Stimulated activated CD4-positive, alpha-beta T cell treated with anti-CD3 and anti-CD28 coated beads, Interleukin-4, amount 100 ng/mL, for 24 hours (primary cell): ENCODE data around the gene GRAP2.
"Not testable (repeated sequence)": the region's sequence is repeated elsewhere in the genome, so short reads cannot be mapped to it uniquely, and the experiment has no call there.

ENCODE experiments used
- DNase-seq: peaks from one replicate; pipeline ENCODE4 v3.0.0-alpha.2; 2020

Gene GRAP2

GRCh38 chr22:39900306-39901227 lies at the start of gene GRAP2:
GRAP2 (plus strand) TSS chr22:39901084; CDS start chr22:39947107, 46,023 bp downstream.
- peak; percentile 72 for DNase-seq

GRCh38 chr22:39851606-39852315 lies 49.1 kb upstream of the GRAP2 start:
- DNase-seq: no peak

DNA sequence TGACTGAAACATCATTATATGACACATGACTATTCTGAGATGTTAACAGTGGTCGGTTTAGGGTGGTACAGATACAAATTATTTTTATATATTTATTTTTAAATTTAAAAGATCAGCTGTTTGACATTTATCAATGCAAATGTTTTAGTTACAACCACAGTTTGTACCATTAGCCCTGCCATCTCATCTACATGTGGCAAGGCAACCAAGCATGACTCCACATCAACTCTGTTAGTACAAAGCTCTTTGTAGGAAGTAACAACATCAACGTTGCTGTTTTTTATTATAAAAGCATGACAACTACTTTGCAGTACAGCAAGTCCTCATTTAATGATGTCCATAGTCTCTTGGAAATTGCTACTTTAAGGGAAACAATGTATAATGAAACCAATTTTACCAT lies 48.1 kb upstream of the GRAP2 start:
- no peak for DNase-seq

- DNase-seq: no peak
These were observed 44.3 kb upstream of the GRAP2 start for GRCh38 chr22:39856588-39856987.

DNA sequence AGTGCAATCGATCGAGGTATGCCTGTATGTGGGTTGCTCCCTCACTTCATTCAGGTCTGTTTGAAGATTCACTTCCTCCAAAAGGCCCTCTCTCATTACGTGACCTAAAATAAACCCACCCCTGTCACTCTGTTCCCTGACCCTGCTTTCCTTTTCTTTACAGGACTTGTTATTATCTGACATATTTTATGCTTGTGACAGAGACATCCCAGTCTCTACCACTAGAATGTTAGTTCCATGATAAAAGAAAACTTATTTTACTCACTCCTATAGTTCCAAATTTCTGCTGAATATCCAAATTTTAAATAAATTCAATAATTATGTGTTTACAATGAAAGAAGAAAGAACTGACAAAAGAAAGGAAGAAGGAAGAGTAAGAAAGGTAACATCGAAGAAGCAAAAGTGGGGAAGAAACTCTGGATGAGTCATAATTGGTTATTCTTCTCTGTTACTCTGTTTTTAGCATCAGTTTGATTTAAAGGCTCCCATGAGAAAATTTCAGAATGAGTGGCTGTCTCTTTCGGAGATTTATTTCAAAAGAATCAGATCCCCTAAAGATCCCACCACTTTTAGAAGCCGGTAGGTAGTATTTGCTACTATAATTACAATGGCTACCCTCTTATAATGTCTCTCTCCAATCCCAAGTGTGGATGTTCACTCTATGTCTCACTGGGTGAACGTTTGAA lies 40.8 kb upstream of the GRAP2 start:
- no peak for DNase-seq

- DNase-seq: no peak
These were observed 32.1 kb upstream of the GRAP2 start for GRCh38 chr22:39868741-39869140.

DNA sequence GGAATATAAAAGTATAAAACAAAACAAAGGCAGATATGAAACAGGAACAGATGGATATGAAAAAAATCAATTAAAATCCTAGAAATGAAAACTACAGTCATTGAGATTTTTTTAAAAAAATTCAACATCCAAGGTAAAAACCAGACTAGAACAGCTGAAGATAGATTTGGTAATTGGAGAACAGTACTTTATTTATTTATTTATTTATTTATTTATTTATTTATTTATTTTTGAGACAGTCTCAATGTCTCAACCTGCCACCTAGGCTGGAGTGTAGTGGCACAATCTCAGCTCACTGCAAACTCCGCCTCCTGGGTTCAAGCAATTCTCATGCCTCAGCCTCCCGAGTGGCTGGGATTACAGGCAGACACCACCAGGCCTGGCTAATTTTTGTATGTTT lies 31.1 kb upstream of the GRAP2 start:
- not testable (repeated sequence) for DNase-seq

GRCh38 chr22:39871008-39871798 lies 29.7 kb upstream of the GRAP2 start:
- no peak for DNase-seq

DNA sequence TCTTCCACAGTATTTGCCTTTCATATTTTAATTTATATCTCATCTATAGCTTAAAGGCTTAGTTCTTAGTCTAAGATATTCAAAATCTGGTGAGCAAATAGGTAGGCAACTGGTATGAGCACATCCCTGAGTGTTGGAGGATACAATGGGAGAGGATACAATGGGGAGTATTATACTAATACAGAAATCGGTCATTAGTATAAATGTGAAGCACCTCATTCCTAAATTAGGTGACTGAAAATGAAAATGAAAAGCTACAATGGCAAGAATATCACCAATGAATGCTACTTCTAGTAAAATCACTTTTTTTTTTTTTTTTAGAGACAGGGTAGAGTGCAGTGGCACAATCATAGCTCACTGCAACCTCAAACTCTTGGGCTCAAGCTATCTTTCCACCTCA lies 28.3 kb upstream of the GRAP2 start:
- DNase-seq: no peak

GRCh38 chr22:39873965-39874364 lies 26.9 kb upstream of the GRAP2 start:
- peak; percentile 29 for DNase-seq

- not testable (repeated sequence) for DNase-seq
These were observed 25.6 kb upstream of the GRAP2 start for GRCh38 chr22:39875176-39875885.

GRCh38 chr22:39877079-39877845 lies 23.6 kb upstream of the GRAP2 start:
- DNase-seq: no peak

DNA sequence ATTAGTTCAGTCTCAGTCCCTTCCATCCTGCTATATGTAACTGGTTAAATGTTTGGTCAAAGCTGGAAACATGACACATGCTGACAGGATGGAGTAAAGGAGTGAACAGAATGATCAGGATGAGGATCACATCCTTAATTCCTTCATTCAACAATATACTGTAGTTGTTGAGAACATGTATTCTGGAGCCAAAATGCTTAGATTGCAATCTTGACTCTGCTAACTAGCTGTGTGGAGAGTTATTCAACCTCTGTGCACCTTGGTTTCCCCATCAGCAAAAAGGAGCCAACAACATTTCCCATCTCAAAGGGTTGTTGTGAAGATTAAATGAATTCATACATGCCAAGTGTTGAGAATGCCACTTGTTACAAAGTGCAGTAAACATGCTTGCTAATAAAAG lies 20.2 kb upstream of the GRAP2 start:
- DNase-seq: no peak

DNA sequence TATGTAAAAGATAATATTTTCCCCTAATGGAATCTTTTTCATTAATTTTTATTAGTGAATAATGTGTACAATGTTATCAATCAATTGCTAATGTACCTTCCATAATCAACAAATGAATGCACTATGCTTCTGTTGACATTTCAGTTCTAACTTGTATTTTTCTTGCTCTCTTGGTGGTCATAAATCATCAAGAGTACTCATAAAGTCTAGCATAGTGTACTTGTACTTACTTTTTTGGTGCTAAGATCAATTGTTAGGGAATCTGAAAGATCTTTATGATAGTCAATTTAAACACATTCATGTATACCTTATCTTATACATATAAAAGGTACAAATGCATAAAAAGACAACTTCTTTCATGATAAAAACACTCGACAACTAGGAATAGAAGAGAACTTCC lies 17.8 kb upstream of the GRAP2 start:
- DNase-seq: no peak

- DNase-seq: not testable (repeated sequence)
These were observed 11.0 kb upstream of the GRAP2 start for GRCh38 chr22:39889924-39890323.

- DNase-seq: no peak
These were observed 7.4 kb upstream of the GRAP2 start, which contains the start of gene ENTHD1 for GRCh38 chr22:39893526-39893925. ENTHD1 (minus strand) TSS chr22:39893760; CDS start chr22:39887748, 6,012 bp downstream.

DNA sequence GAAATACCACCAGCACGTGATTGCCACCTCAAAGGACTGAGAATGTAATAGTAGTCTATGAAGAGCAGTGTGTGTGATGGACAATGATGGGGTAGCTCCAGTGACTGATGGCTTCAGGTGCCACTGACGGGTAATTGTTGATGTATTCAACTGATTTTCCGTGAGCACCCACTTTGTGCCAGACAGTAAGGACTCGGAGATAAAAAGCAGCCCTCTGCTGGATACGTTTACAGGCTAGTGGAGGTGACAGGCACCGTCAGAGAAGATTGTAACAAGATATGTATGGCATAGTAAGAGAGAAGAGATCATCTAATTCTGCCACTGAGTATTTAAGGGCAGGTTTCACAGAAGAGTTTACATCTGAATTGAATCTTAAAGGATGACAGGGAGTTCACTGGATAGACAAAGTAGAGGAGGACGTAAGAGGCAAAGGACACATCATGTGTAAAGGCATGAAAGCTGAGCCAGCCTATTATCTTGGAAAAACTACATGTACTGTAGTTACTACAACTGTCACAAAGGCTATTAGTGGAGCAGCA lies 6.3 kb upstream of the GRAP2 start:
- DNase-seq: no peak

- no peak for DNase-seq
These were observed 5.2 kb upstream of the GRAP2 start for GRCh38 chr22:39895682-39896081.

- no peak for DNase-seq
These were observed 4.4 kb upstream of the GRAP2 start for GRCh38 chr22:39896313-39896996.

DNA sequence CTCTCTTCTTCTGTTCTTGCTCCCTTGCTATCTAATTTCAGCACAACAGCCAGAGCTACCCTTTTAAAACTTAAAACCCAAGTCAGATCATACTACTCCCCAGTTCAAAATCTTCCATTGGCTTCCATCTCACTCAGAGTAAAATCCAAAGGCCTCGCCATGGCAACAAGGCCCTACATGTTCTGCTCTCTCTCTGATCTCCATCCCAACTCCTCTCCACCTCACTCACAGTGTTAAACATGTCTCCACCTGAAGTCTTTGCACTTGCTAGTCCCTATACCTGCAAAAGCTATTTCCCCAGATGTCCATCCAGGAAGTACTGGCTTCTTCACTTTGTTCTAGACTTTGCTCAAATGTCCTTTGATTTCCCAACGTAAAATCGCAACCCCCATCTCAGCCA lies 3.0 kb upstream of the GRAP2 start:
- no peak for DNase-seq
